Measurements from ENCODE around the gene AEN. TPM values are rescaled to one million over a fixed set of nuclear protein-coding genes. Genes with fewer than 3 reads are reported as not detected.

Gene AEN
- total RNA-seq, 1 donor from 2014 or later: 48.4 TPM

DNA sequence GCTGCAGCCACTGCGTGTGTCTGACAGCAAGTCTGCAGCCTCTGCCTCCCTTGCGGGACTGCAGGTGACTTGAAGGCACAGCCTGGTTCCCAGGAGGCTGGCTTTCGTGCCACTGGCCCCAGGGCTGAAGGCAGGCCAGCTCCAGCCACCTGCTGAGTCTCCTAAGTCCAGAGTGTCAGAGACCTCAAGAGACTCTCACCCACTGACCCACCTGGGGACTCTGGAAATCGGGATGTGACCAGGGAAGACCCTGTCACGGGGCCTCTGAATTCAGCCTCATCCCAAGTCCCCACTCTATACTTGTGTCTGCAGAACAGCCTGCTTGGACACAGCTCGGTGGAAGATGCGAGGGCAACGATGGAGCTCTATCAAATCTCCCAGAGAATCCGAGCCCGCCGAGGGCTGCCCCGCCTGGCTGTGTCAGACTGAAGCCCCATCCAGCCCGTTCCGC lies 34.0 kb downstream of the AEN start:
- no peak for FAIRE-seq
- no peak for DNase-seq (ENCODE audit: low read depth)
- TF ChIP-seq, protein P1, sequence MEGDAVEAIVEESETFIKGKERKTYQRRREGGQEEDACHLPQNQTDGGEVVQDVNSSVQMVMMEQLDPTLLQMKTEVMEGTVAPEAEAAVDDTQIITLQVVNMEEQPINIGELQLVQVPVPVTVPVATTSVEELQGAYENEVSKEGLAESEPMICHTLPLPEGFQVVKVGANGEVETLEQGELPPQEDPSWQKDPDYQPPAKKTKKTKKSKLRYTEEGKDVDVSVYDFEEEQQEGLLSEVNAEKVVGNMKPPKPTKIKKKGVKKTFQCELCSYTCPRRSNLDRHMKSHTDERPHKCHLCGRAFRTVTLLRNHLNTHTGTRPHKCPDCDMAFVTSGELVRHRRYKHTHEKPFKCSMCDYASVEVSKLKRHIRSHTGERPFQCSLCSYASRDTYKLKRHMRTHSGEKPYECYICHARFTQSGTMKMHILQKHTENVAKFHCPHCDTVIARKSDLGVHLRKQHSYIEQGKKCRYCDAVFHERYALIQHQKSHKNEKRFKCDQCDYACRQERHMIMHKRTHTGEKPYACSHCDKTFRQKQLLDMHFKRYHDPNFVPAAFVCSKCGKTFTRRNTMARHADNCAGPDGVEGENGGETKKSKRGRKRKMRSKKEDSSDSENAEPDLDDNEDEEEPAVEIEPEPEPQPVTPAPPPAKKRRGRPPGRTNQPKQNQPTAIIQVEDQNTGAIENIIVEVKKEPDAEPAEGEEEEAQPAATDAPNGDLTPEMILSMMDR (IDR thresholded peaks at IDR 0.05; ENCODE audit: insufficient read depth, low read length, severe bottlenecking): no peak
- Histone ChIP-seq H3K36me3 (ENCODE audit: control insufficient read depth, insufficient read depth, low read length) (no peaks in the 10 kb centered on the region), H3K4me3 (ENCODE audit: low read depth, low read length) (no peak overlapping the region), H3K27me3 (ENCODE audit: control insufficient read depth, insufficient read depth, low read length) (no peaks in the 10 kb centered on the region)

DNA sequence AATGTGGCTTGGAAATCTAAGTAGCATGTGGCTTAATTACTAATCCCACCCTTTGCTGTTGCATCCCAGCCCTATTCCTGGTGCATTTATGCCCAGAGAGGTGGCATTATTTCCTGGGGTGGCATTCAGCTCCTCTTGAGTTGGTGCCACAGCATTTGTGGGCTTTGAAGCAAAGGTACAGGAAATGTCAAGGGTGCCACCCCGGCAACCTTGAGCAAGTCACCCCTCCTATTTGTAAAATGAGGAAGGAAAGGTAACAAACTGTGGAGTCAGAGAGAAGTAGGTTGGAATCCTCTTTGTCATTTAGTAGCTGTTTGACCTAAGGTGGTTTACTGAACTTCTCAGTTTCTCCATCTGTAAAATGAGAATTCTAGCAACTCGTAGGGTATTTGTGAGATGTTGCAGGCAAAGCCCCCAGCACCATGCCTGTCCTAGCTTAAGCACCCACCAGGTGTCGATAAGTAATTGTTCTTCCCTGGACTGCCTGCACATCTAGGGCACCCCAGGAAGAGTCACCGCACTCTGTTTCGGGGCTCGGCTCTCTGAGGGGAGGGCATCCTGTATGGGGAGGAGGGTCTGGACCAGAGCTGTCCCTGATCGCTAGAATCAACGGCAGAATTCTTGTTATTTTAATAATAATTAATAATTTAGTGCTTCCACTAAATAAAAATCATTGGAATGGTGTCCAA lies 34.8 kb downstream of the AEN start:
- H3K4me3 ChIP-seq (ENCODE audit: low read depth, low read length): no peak overlapping the region
- DNase-seq (ENCODE audit: low read depth) (no peak), FAIRE-seq (no peak)
- TF ChIP-seq, protein P1 (IDR thresholded peaks at IDR 0.05; ENCODE audit: insufficient read depth, low read length, severe bottlenecking): no peak
- no peaks in the 10 kb centered on the region for H3K36me3 ChIP-seq (ENCODE audit: control insufficient read depth, insufficient read depth, low read length)
- H3K27me3 ChIP-seq (ENCODE audit: control insufficient read depth, insufficient read depth, low read length): no peaks in the 10 kb centered on the region

DNA sequence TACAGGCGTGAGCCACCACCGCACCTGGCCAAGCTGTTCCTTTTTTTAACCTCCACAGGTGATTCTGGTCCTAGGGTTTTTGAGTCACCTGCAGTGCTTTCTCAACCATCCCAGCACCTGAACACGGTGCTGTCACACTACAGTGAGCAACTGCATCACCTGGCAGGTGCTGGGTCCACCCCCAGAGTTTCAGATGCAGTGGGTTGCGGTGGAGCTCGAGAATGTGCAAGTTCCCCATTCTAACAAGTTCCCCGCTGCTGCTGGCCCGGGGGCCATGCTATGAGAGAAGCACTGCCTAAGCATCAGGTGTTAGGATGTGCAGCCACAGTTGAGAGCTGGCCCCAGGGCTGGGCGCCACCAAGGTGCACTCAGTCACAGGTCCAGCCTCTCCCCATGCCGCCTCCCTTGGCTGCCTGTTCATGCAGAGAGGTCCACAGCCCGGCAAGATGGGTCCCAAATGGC lies 35.7 kb downstream of the AEN start:
- DNase-seq (ENCODE audit: low read depth): no peak
- TF ChIP-seq, protein P1 (IDR thresholded peaks at IDR 0.05; ENCODE audit: insufficient read depth, low read length, severe bottlenecking): no peak
- Histone ChIP-seq H3K27me3 (ENCODE audit: control insufficient read depth, insufficient read depth, low read length) (no peaks in the 10 kb centered on the region), H3K4me3 (ENCODE audit: low read depth, low read length) (no peak overlapping the region), H3K36me3 (ENCODE audit: control insufficient read depth, insufficient read depth, low read length) (no peaks in the 10 kb centered on the region)
- FAIRE-seq: no peak

DNA sequence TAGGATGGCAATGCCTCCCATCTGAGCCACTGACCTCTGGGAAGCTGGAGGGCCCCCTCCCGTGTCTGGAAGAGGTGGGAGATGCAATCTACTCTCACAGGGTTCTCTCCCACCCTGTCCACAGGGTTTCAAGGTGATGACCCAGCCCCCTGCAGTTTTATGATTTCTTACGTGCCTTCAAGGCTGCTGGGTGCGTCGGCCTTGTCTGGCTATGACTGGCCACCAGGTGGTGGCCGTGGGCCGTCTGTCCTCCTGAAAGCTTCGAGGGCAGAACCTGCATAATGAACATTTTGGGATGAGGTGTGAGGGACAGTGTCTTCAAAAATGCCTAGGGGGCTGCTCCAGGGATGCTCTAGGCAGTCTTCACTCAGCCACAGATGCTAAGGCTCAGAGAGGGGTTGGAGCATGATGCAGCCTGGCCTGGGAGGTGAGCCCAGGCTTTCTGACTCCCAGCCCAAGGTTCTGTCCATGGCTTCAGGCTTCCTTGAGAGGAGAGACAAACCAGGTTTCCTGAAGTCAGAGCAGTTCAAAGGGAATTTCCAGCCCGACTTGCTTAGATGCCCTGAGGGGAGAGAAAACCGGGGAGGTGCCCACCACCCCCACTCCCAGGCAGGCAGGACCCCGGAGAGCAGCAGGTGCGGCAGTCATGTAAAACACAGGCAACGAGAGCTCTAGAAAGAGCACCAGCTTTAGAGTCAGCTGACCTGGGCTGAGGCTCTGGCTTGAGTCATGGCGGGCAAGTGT lies 36.4 kb downstream of the AEN start:
- Histone ChIP-seq H3K36me3 (ENCODE audit: control insufficient read depth, insufficient read depth, low read length) (no peaks in the 10 kb centered on the region), H3K27me3 (ENCODE audit: control insufficient read depth, insufficient read depth, low read length) (no peaks in the 10 kb centered on the region), H3K4me3 (ENCODE audit: low read depth, low read length) (no peak overlapping the region)
- FAIRE-seq (no peak), DNase-seq (ENCODE audit: low read depth) (peak; percentile 44)
- TF ChIP-seq, protein P1 (IDR thresholded peaks at IDR 0.05; ENCODE audit: insufficient read depth, low read length, severe bottlenecking): peak; percentile 88

DNA sequence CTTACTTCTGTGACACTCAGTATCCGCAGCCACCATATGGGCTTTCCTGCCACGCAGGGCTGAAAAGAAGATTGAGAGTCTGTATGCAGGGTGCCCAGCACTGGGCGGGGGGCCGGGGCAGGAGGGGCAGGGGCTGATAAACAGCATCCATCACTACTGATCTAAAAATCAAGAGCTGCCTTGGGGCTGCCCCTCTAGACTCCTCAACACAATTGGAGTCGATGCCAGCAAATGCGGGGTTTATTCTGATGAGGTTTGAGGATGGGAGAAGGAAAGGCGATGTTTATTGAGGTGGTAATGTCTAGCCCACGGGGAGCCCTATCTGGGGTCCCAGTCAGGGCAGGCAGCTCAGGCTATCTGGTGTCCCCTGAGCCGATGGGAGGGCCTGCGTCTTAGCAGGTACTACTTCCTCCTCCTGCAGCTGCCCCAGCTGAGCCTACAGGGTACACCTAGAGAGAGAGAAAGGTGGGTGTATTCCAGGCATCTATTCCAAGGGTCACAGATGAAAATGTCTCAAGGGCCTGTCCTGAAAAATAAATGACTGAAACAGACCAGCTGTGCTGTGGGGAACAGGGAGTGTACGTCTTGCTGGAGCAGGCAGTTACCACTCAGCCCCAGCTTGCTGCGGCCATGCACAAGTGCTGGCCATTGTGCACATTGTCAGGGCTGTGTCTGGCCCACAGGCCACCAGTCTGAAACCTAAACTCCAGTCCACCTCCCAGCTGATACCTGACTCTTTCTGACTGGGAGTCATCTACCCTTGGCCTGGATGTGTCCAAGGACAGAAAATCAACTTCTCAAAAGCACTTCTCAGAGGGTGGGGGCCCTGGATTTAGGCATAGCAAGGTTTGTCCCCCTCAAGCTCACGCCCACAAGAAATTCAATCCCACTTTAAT lies 37.2 kb downstream of the AEN start:
- TF ChIP-seq, protein P1 (IDR thresholded peaks at IDR 0.05; ENCODE audit: insufficient read depth, low read length, severe bottlenecking): no peak
- Histone ChIP-seq H3K36me3 (ENCODE audit: control insufficient read depth, insufficient read depth, low read length) (no peaks in the 10 kb centered on the region), H3K4me3 (ENCODE audit: low read depth, low read length) (no peak overlapping the region), H3K27me3 (ENCODE audit: control insufficient read depth, insufficient read depth, low read length) (no peaks in the 10 kb centered on the region)
- peak; percentile 60 for FAIRE-seq
- DNase-seq (ENCODE audit: low read depth): no peak
